HUES64 (cell line): ENCODE measurements around the gene MUC4.
"Not testable (repeated sequence)": the region's sequence is repeated elsewhere in the genome, so short reads cannot be mapped to it uniquely, and the experiment has no call there.

Experiments
- H3K27ac ChIP-seq: 2 replicates; pipeline ENCODE4 v1.7.0; 2013; ENCODE audit warnings: low read depth, low read length, inconsistent platforms
- H3K27me3 ChIP-seq: 2 replicates; pipeline ENCODE4 v1.6.1; 2013; ENCODE audit warnings: mild to moderate bottlenecking, low read length; ENCODE audit not compliant: insufficient read depth
- H3K36me3 ChIP-seq: 2 replicates; pipeline ENCODE4 v1.6.1; 2013; ENCODE audit warnings: mild to moderate bottlenecking, low read length; ENCODE audit not compliant: insufficient read depth
- H3K4me1 ChIP-seq: 2 replicates; pipeline ENCODE4 v1.6.1; 2013; ENCODE audit warnings: mild to moderate bottlenecking, low read length, moderate library complexity; ENCODE audit not compliant: insufficient read depth
- H3K4me3 ChIP-seq: 2 replicates; pipeline ENCODE4 v1.5.1; 2013; ENCODE audit warnings: mild to moderate bottlenecking, low read length, moderate library complexity
- H3K9ac ChIP-seq: 2 replicates; pipeline ENCODE4 v1.6.1; 2013; ENCODE audit warnings: mild to moderate bottlenecking, low read depth, low read length
- H3K9me3 ChIP-seq: 2 replicates; pipeline ENCODE4 v1.6.1; 2013; ENCODE audit warnings: low read depth, low read length; ENCODE audit not compliant: insufficient read depth
- WGBS: fragments of 150-250, 120-280 bp; methylation state at CpG from one replicate; pipeline ENCODE4 v1.1.7; 2013; ENCODE audit warnings: missing lambda C conversion rate; 5-methylcytosine and 5-hydroxymethylcytosine counted together

The MUC4 gene

DNA sequence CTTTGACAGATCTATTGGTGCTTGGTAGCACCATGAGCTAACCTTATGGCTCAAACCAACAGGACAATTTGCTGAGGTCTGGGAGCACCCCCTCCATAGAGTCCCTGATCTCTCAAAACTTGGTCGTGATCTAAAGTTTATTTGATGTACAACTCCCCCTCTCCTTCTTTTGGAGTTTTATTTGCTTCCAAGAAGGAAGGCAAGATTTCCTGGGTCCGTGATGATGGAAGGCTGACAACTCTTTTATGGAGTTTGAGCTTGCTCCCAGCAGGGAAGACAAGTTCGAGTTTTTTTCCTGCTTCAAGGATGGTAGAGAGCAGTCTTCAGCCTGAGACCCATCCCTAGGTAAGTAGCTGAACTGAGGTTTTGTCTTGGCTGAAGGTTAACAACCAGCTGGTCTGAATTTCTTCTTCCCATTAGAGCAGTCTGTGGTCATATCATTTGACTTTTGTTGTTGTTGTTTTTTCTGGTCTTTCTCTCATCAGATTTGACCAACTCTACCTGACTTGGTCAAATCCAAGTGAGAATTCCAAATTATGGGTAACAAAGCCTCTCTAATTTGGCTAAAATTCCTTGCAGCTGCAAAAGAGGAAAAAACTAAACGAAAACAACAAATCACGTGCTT is 93.8 kb downstream of the MUC4 start:
- WGBS = 71% methylated on average over 5 of the region's 5 CpGs
- Histone ChIP-seq H3K9me3 (no peaks in the 10 kb centered on the region; the same call in 1 of the 2 replicates), H3K27me3 (no peaks in the 10 kb centered on the region; the same call in 1 of the 2 replicates), H3K4me3 (no peak overlapping the region), H3K27ac (no peak overlapping the region), H3K36me3 (no peaks in the 10 kb centered on the region), H3K9ac (no peak overlapping the region), H3K4me1 (peaks cover 30% of the 10 kb centered on the region)

DNA sequence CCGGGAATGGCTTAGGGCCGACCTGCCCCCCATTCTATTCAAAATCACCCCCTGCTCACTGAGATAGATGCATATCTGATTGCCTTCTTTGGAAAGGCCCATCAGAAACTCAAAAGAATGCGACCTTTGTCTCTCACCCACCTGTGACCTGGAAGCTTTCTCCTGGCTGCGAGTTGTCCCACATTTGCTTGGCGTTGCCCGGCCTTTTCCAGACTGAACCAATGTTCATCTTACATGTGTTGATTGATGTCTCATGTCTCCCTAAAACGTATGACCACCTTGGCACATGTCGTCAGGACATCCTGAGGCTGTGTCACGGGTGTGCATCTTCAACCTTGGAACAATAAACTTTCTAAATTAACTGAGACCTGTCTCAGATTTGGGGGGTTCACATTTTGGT is 94.3 kb downstream of the MUC4 start:
- peaks cover 30% of the 10 kb centered on the region for H3K4me1 ChIP-seq
- 79% methylated on average over 9 of the region's 9 CpGs for WGBS
- H3K27ac ChIP-seq = no peak overlapping the region
- no peaks in the 10 kb centered on the region for H3K36me3 ChIP-seq
- H3K27me3 ChIP-seq = no peaks in the 10 kb centered on the region; the same call in 1 of the 2 replicates
- H3K9me3 ChIP-seq = no peaks in the 10 kb centered on the region; the same call in 1 of the 2 replicates
- H3K4me3 ChIP-seq = no peak overlapping the region
- no peak overlapping the region for H3K9ac ChIP-seq

DNA sequence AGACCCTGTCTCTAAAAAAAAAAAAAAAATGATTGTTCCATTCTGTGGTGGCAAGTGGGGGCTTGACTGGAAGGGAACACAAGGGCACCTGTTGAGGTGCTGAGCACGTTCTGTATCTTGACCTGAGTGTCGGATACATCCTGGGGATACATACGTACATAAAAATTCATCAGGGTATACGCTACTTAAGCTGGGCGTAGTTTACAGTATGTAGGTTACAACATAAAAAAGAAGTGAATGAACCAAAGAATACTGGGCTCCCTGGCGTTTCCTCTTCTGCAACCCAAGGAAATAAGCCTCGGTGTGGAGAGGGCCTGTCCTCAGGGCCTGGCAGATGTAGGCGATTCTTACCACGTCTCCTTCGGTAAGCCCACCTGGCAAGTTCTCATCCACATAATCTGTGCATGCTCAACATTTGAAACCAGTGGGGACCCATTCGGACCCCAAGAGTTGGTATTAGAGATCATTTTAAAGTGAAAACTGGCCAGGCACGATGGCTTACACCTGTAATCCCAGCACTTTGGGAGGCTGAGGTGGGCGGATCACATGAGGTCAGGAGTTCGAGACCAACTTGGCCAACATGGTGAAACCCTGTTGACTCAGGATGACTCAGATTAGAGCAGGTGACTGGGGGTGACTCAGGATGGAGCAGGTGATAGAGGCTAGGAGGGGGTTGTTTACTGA is 96.0 kb downstream of the MUC4 start:
- no peaks in the 10 kb centered on the region; the same call in 1 of the 2 replicates for H3K27me3 ChIP-seq
- H3K27ac ChIP-seq = no peak overlapping the region
- no peaks in the 10 kb centered on the region for H3K36me3 ChIP-seq
- H3K4me3 ChIP-seq = no peak overlapping the region
- peaks cover 27% of the 10 kb centered on the region for H3K4me1 ChIP-seq
- H3K9me3 ChIP-seq = no peaks in the 10 kb centered on the region; the same call in 1 of the 2 replicates
- 86% methylated on average over 14 of the region's 14 CpGs for WGBS
- no peak overlapping the region for H3K9ac ChIP-seq

DNA sequence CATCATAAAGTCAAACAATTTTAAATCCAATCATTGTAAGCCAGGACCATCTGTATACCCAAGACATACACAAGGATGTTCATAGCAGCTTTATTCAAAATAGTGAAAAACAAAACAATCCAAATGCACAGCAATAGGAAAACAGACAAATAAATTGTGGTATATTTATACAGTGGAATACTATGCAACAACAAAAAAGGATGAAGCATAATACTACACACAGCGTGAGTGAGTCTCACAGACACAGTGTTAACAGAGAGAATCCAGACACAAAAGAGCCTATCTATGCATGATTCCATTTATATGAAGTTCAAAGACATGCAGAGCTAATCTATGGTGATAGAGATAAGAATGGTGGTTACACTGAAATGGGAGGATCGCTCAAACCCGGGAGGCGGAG is 96.6 kb downstream of the MUC4 start:
- Histone ChIP-seq H3K27me3 (no peaks in the 10 kb centered on the region; the same call in 1 of the 2 replicates), H3K27ac (no peak overlapping the region), H3K4me3 (no peak overlapping the region), H3K9me3 (no peaks in the 10 kb centered on the region; the same call in 1 of the 2 replicates), H3K9ac (no peak overlapping the region), H3K4me1 (peaks cover 24% of the 10 kb centered on the region), H3K36me3 (no peaks in the 10 kb centered on the region)
- WGBS = 74% methylated on average over 4 of the region's 4 CpGs

DNA sequence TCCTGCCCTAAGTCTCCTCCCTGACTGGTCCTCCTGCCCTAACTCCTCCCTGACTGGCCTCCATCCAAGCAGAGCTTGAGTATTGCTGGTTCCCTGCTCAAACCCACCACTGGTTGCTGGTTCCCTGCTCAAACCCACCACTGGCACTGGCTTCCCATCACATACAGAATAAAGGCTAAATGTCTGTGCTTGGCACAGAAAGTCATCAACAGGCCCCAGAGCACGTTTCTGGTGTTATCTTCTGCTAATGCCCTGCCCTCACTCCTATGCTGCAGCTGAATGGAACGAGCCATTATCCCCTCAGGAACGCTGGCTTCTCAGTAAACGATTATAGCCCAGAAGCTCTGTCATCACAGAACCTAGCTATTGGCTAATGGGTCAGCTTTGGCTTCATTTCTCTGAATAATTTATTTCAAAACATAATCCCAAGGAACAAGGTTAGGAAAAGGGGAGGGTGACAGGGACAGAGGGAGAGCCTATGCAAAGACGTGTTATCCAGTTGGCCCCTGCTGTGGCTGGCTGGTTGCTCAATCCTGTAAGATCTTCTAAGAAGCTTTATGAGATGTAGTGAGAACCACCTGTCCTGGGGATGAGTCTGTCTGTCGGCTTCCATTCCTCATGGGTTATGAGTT is 97.2 kb downstream of the MUC4 start:
- no peak overlapping the region for H3K9ac ChIP-seq
- no peak overlapping the region for H3K4me3 ChIP-seq
- no peaks in the 10 kb centered on the region for H3K36me3 ChIP-seq
- no peaks in the 10 kb centered on the region; the same call in 1 of the 2 replicates for H3K27me3 ChIP-seq
- no peaks in the 10 kb centered on the region; the same call in 1 of the 2 replicates for H3K9me3 ChIP-seq
- peaks cover 19% of the 10 kb centered on the region for H3K4me1 ChIP-seq
- WGBS = 85% methylated on average over 6 of the region's 6 CpGs
- no peak overlapping the region for H3K27ac ChIP-seq

DNA sequence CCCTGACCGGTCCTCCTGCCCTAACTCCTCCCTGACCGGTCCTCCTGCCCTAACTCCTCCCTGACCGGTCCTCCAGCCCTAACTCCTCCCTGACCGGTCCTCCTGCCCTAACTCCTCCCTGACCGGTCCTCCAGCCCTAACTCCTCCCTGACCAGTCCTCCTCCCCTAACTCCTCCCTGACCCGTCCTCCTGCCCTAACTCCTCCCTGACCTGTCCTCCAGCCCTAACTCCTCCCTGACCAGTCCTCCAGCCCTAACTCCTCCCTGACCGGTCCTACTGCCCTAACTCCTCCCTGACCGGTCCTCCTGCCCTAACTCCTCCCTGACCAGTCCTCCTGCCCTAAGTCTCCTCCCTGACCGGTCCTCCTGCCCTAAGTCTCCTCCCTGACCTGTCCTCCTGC is 98.6 kb downstream of the MUC4 start:
- not testable (repeated sequence) for H3K4me3 ChIP-seq, H3K9me3 ChIP-seq, H3K27me3 ChIP-seq, H3K9ac ChIP-seq, H3K36me3 ChIP-seq, H3K27ac ChIP-seq, H3K4me1 ChIP-seq
- 35% methylated on average over 7 of the region's 9 CpGs for WGBS

DNA sequence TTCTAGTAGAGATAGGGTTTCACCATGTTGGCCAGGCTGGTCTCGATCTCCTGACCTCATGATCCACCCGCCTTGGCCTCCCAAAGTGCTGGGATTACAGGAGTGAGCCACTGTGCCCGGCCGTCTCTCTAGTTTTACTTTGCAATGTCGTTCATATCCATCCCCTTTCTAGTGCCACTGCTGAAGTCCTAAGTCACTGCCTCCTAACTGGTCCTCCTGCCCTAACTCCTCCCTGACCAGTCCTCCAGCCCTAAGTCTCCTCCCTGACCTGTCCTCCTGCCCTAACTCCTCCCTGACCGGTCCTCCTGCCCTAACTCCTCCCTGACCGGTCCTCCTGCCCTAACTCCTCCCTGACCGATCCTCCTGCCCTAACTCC is 99.2 kb downstream of the MUC4 start:
- not testable (repeated sequence) for H3K27ac ChIP-seq, H3K9ac ChIP-seq, H3K27me3 ChIP-seq, H3K36me3 ChIP-seq, H3K4me1 ChIP-seq, H3K9me3 ChIP-seq, H3K4me3 ChIP-seq
- 66% methylated on average over 8 of the region's 8 CpGs for WGBS

DNA sequence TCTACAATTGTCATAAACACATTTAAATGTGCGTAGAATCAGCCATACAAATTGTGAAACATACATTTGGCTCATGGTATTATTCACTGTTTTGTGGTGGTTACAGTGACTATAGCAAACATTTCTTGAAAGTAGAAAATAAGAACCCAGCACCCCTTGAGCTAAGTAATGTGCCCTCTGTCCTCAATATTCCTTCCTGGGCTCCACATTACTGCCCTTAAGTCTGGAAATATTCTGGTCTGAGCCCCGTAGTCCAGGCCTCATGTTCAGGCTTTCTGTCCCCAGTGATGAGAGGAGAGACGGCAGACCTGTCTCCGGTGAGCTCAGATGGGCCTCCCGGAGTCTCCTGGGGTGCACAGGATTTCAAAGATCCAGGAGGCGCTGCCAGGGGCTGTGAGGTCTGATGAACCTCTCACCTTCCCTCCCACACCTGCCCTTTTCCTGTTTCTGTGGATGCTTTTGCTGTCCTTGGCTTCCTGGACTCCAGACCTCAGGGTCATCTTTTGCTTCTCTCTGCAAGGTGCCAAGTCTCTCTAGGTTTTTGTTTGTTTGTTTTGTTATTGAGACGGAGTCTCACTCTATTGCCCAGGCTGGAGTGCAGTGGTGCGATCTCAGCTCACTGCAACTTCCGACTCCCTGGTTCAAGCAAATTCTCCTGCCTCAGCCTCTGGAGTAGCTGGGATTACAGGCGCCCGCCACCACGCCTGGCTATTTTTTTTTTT is 99.8 kb downstream of the MUC4 start:
- H3K27ac ChIP-seq = no peak overlapping the region; the same call in 1 of the 2 replicates
- no peaks in the 10 kb centered on the region for H3K4me1 ChIP-seq
- H3K27me3 ChIP-seq = no peaks in the 10 kb centered on the region
- no peak overlapping the region for H3K4me3 ChIP-seq
- no peaks in the 10 kb centered on the region for H3K36me3 ChIP-seq
- 82% methylated on average over 12 of the region's 12 CpGs for WGBS
- no peaks in the 10 kb centered on the region; the same call in 1 of the 2 replicates for H3K9me3 ChIP-seq
- H3K9ac ChIP-seq = no peak overlapping the region

DNA sequence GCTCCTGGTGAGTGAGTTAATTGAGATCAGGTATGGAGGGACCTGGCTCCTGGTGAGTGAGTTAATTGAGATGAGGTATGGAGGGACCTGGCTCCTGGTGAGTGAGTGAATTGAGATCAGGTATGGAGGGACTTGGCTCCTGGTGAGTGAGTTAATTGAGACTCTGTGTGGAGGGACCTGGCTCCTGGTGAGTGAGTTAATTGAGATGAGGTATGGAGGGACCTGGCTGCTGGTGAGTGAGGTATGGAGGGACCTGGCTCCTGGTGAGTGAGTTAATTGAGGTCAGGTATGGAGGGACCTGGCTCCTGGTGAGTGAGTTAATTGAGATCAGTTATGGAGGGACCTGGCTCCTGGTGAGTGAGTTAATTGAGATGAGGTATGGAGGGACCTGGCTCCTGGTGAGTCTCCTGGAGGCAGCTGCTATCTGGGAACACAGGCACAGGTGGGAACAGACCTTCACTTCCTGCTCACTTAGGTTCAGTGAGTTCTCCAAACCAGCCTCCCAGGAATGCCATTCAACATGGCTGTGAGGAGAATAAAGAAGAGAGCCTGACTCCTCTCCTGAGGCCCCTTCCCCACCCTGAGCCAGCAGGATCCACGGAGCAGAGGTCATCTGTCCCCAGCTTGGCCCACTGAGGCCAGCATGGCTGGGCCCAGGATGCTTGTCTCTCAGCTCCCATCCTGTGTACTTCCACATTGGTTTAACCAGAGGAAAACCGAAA is 100.5 kb downstream of the MUC4 start:
- not testable (repeated sequence) for H3K9me3 ChIP-seq, H3K4me1 ChIP-seq, H3K36me3 ChIP-seq, H3K27me3 ChIP-seq, H3K27ac ChIP-seq, H3K4me3 ChIP-seq, H3K9ac ChIP-seq
- 65% methylated on average over 2 of the region's 2 CpGs for WGBS

DNA sequence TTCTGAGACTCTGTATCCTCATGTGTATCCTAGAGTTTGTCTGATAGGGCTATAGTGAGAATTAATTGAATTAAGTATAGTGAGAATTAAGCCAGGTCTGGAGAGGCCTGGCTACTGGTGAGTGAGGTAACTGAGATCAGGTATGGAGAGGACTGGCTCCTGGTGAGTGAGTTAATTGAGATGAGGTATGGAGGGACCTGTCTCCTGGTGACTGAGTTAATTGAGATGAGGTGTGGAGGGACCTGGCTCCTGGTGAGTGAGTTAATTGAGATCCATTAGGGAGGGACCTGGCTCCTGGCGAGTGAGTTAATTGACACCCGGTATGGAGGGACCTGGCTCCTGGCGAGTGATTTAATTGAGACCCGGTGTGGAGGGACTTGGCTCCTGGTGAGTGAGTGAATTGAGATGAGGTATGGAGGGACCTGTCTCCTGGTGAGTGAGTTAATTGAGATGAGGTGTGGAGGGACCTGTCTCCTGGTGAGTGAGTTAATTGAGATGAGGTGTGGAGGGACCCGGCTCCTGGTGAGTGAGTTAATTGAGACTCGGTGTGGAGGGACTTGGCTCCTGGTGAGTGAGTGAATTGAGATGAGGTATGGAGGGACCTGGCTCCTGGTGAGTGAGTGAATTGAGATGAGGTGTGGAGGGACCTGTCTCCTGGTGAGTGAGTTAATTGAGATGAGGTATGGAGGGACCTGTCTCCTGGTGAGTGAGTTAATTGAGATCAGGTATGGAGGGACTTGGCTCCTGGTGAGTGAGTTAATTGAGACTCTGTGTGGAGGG is 101.4 kb downstream of the MUC4 start:
- not testable (repeated sequence) for H3K9me3 ChIP-seq, H3K27ac ChIP-seq, H3K4me1 ChIP-seq, H3K36me3 ChIP-seq, H3K9ac ChIP-seq, H3K27me3 ChIP-seq, H3K4me3 ChIP-seq
- WGBS = 60% methylated on average over 6 of the region's 6 CpGs
